OCI-LY1 (cell line): ENCODE data around the gene SIRPA.

Source experiments
- H2AFZ ChIP-seq: fragments of 200-600 bp; sonication (generic), shearing (Covaris generic); 2 replicates; pipeline ENCODE4 v1.6.0; 2014; ENCODE audit warnings: antibody characterized with exemption, mild to moderate bottlenecking, low read length
- H3F3A ChIP-seq: fragments of 200-600 bp; sonication (generic), shearing (Covaris generic); 2 replicates; pipeline ENCODE4 v1.6.0; 2014; ENCODE audit warnings: mild to moderate bottlenecking, antibody characterized with exemption, low read length, moderate library complexity; ENCODE audit not compliant: insufficient read depth
- H3K27ac ChIP-seq: fragments of 200-600 bp; sonication (generic); 2 replicates; pipeline ENCODE4 v1.5.1; 2014; ENCODE audit warnings: low read length, mixed run types, mild to moderate bottlenecking, low read depth; ENCODE audit not compliant: poor library complexity, severe bottlenecking
- H3K27me3 ChIP-seq: fragments of 200-600 bp; sonication (generic); 2 replicates; pipeline ENCODE4 v1.6.0; 2014; ENCODE audit warnings: antibody characterized with exemption, mild to moderate bottlenecking, low read length, moderate library complexity; ENCODE audit not compliant: insufficient read depth
- H3K36me3 ChIP-seq: fragments of 200-600 bp; sonication (generic); 2 replicates; pipeline ENCODE4 v1.6.1; 2014; ENCODE audit warnings: mild to moderate bottlenecking, antibody characterized with exemption, low read length, moderate library complexity, mixed read lengths; ENCODE audit not compliant: insufficient read depth
- H3K4me1 ChIP-seq: fragments of 200-600 bp; sonication (generic); 2 replicates; pipeline ENCODE4 v1.5.1; 2014; ENCODE audit warnings: mild to moderate bottlenecking, low read length, moderate library complexity; ENCODE audit not compliant: insufficient read depth, severe bottlenecking
- H3K4me2 ChIP-seq: fragments of 200-600 bp; sonication (generic), shearing (Covaris generic); 2 replicates; pipeline ENCODE4 v1.6.1; 2014; ENCODE audit warnings: low read length
- H3K4me3 ChIP-seq: fragments of 200-600 bp; sonication (generic); 2 replicates; pipeline ENCODE4 v1.5.1; 2014; ENCODE audit warnings: low read length, low read depth, mild to moderate bottlenecking, mixed read lengths; ENCODE audit not compliant: poor library complexity, severe bottlenecking
- H3K79me2 ChIP-seq: fragments of 200-600 bp; shearing (Covaris generic); 2 replicates; pipeline ENCODE4 v1.6.1; 2016; ENCODE audit warnings: mixed run types, low read length, mixed read lengths; ENCODE audit not compliant: insufficient read depth
- H3K9ac ChIP-seq: fragments of 200-600 bp; sonication (generic), shearing (Covaris generic); 2 replicates; pipeline ENCODE4 v1.6.1; 2014; ENCODE audit warnings: mild to moderate bottlenecking, low read length, mixed read lengths
- H3K9me2 ChIP-seq: fragments of 200-600 bp; sonication (generic), shearing (Covaris generic); 2 replicates; pipeline ENCODE4 v1.6.1; 2014; ENCODE audit warnings: low read depth, mild to moderate bottlenecking, low read length, mixed read lengths
- H3K9me3 ChIP-seq: fragments of 200-600 bp; shearing (Covaris generic); 2 replicates; pipeline ENCODE4 v1.6.1; 2014; ENCODE audit warnings: low read length, mixed read lengths
- H4K20me1 ChIP-seq: fragments of 200-600 bp; sonication (generic), shearing (Covaris generic); 2 replicates; pipeline ENCODE4 v1.6.0; 2016; ENCODE audit warnings: mild to moderate bottlenecking, low read length; ENCODE audit not compliant: insufficient read depth
- EZH2 ChIP-seq: fragments of 200-600 bp; sonication (generic), shearing (Covaris generic); IDR thresholded peaks from 2 replicates; pipeline ENCODE4 v1.8.0; 2017; ENCODE audit warnings: borderline replicate concordance, mixed run types, mild to moderate bottlenecking, antibody characterized with exemption, low read length, moderate library complexity, mixed read lengths
- TF ChIP-seq, protein P1 (sequence below): fragments of 200-600 bp; sonication (generic), shearing (Covaris generic); IDR thresholded peaks from 2 replicates; pipeline ENCODE4 v1.5.1; 2017; ENCODE audit warnings: mild to moderate bottlenecking, antibody characterized with exemption, low read length, moderate library complexity, mixed read lengths

SIRPA gene

DNA sequence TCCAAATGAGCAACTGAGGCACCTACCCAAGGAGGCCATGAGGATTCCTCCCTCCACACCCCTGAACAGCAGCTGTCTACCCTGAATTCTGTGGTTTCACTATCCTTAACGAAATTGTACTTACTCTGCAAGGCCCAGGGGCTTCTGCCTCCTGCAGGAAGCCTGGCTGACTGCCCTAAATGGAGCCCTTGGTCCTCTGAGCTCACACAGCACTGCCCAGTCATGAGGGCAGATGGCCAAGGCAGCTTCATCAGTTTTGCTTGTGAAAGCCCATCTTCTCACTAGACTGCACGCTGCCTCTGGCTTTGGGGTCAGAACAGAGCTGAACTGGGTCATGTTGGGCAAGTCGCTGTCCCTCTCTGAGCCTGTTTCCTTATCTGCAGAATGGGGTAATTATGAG lies 26.4 kb upstream of the SIRPA start:
- no peak overlapping the region for H3K9ac ChIP-seq
- no peaks in the 10 kb centered on the region for H3K9me2 ChIP-seq
- no peaks in the 10 kb centered on the region for H3K36me3 ChIP-seq
- H2AFZ ChIP-seq = no peak overlapping the region
- no peak overlapping the region for H3K4me3 ChIP-seq
- H3K79me2 ChIP-seq = no peaks in the 10 kb centered on the region
- H3K27me3 ChIP-seq = no peaks in the 10 kb centered on the region
- no peak overlapping the region for H3K27ac ChIP-seq
- H3K4me2 ChIP-seq = no peak overlapping the region
- TF ChIP-seq EZH2 = no peak
- TF ChIP-seq, protein P1, sequence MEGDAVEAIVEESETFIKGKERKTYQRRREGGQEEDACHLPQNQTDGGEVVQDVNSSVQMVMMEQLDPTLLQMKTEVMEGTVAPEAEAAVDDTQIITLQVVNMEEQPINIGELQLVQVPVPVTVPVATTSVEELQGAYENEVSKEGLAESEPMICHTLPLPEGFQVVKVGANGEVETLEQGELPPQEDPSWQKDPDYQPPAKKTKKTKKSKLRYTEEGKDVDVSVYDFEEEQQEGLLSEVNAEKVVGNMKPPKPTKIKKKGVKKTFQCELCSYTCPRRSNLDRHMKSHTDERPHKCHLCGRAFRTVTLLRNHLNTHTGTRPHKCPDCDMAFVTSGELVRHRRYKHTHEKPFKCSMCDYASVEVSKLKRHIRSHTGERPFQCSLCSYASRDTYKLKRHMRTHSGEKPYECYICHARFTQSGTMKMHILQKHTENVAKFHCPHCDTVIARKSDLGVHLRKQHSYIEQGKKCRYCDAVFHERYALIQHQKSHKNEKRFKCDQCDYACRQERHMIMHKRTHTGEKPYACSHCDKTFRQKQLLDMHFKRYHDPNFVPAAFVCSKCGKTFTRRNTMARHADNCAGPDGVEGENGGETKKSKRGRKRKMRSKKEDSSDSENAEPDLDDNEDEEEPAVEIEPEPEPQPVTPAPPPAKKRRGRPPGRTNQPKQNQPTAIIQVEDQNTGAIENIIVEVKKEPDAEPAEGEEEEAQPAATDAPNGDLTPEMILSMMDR = no peak
- no peaks in the 10 kb centered on the region for H3K9me3 ChIP-seq
- H3K4me1 ChIP-seq = no peaks in the 10 kb centered on the region
- no peaks in the 10 kb centered on the region for H3F3A ChIP-seq
- H4K20me1 ChIP-seq = no peaks in the 10 kb centered on the region

DNA sequence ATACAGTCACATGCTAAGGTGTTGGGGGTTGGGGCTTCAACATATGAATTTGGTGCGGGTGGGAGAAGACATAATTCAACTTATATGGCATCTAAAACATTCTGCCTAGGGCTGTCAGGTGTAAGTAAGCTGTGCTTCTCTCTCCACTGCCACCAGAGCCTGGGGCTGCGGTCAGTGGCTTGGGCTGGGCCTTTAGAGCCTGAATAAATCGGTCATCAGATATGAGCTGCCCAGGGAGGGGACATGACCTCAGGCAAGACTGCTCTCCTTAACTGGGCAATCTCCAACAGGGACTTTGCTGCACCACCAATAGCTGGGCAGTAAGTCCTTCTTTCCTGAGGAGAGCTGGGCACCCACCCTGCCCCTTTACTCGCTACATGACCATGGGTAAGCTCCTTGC lies 24.9 kb upstream of the SIRPA start:
- Histone ChIP-seq H4K20me1 (no peaks in the 10 kb centered on the region), H3K4me1 (no peaks in the 10 kb centered on the region), H3K36me3 (no peaks in the 10 kb centered on the region), H2AFZ (no peak overlapping the region), H3K9ac (no peak overlapping the region), H3F3A (no peaks in the 10 kb centered on the region), H3K9me3 (no peaks in the 10 kb centered on the region), H3K27me3 (no peaks in the 10 kb centered on the region), H3K27ac (no peak overlapping the region), H3K4me2 (no peak overlapping the region), H3K9me2 (no peaks in the 10 kb centered on the region), H3K4me3 (no peak overlapping the region), H3K79me2 (no peaks in the 10 kb centered on the region)
- TF ChIP-seq, protein P1 = no peak
- TF ChIP-seq EZH2 = no peak

DNA sequence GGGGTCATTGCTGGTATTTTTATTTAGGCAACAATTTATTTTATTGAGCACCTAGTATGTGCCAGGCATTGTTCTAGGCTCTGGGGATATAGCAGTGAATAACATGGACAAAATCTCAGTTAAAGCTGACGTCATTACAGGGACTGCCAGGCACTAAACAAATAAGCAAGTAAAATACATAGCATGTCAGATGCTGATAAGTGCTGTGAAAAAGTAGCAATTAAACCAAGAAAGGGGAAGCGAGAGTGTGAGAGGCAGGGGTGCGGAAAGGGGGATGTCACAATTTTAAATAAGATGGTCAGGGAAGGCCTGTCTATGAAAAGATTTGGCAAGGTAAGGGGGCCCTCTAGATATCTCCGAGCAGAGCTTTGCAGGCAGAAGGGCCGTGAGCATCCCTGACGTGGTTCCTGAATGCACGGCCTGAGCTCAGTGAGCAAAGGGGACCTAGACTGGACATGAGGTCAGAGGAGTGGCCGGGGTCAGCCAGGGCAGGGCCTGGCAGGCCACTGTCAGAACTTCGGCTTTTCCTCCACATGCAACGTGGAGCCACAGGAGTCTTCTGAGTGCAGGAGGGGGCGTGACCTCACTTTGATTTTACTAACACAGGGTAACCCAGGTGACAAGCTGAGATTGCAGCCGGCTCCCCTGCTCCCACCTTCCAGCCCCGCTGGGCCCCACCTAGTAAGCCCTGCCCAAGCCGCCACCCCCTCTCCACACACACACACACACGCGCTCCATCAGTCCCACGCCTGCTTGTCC lies 24.2 kb upstream of the SIRPA start:
- Histone ChIP-seq H4K20me1 (no peaks in the 10 kb centered on the region), H3F3A (no peaks in the 10 kb centered on the region), H3K4me3 (no peak overlapping the region), H3K4me2 (no peak overlapping the region), H2AFZ (no peak overlapping the region), H3K9ac (no peak overlapping the region), H3K9me3 (no peaks in the 10 kb centered on the region), H3K9me2 (no peaks in the 10 kb centered on the region), H3K79me2 (no peaks in the 10 kb centered on the region), H3K27ac (no peak overlapping the region), H3K27me3 (no peaks in the 10 kb centered on the region), H3K36me3 (no peaks in the 10 kb centered on the region), H3K4me1 (no peaks in the 10 kb centered on the region)
- TF ChIP-seq, protein P1 = no peak
- TF ChIP-seq EZH2 = no peak
